Stimulated activated naive CD8-positive, alpha-beta T cell treated with anti-CD3 and anti-CD28 coated beads, Interleukin-15, Interleukin-2, amounts not matched to agents 100 ng/mL and 50 ng/mL, for 24 hours (primary cell): ENCODE measurements around the gene WRAP53.
A peak's percentile ranks its signal among the peaks of the same experiment; 100 is the strongest.

Source experiments
- H3K27ac Mint-ChIP-seq: one replicate; pipeline ENCODE4 v1.8.0; 2021; ENCODE audit warnings: mild to moderate bottlenecking, mixed read lengths
- H3K27me3 Mint-ChIP-seq: one replicate; pipeline ENCODE4 v1.8.0; 2021; ENCODE audit warnings: mixed read lengths
- H3K36me3 Mint-ChIP-seq: one replicate; pipeline ENCODE4 v1.8.0; 2021; ENCODE audit warnings: low read depth, mixed read lengths
- H3K4me1 Mint-ChIP-seq: one replicate; pipeline ENCODE4 v1.8.0; 2021; ENCODE audit warnings: low read depth, mixed read lengths
- H3K4me3 Mint-ChIP-seq: one replicate; pipeline ENCODE4 v1.8.0; 2021; ENCODE audit warnings: mild to moderate bottlenecking, mixed read lengths
- H3K9me3 Mint-ChIP-seq: one replicate; pipeline ENCODE4 v1.8.0; 2021; ENCODE audit warnings: mixed read lengths

The WRAP53 gene

GRCh38 chr17:7711051-7711755 lies 22.9 kb downstream of the WRAP53 start:
- H3K36me3 Mint-ChIP-seq, result no peaks in the 10 kb centered on the region
- no peaks in the 10 kb centered on the region for H3K9me3 Mint-ChIP-seq
- H3K27me3 Mint-ChIP-seq, result peaks cover 52% of the 10 kb centered on the region
- H3K4me1 Mint-ChIP-seq, result peaks cover 15% of the 10 kb centered on the region
- H3K4me3 Mint-ChIP-seq, result no peak overlapping the region
- H3K27ac Mint-ChIP-seq, result peak overlapping the region; percentile 21

GRCh38 chr17:7712111-7712771 lies 24.0 kb downstream of the WRAP53 start:
- Mint-ChIP-seq H3K36me3 (no peaks in the 10 kb centered on the region), H3K27me3 (peaks cover 52% of the 10 kb centered on the region), H3K4me3 (no peak overlapping the region), H3K27ac (no peak overlapping the region), H3K9me3 (no peaks in the 10 kb centered on the region), H3K4me1 (peaks cover 21% of the 10 kb centered on the region)

DNA sequence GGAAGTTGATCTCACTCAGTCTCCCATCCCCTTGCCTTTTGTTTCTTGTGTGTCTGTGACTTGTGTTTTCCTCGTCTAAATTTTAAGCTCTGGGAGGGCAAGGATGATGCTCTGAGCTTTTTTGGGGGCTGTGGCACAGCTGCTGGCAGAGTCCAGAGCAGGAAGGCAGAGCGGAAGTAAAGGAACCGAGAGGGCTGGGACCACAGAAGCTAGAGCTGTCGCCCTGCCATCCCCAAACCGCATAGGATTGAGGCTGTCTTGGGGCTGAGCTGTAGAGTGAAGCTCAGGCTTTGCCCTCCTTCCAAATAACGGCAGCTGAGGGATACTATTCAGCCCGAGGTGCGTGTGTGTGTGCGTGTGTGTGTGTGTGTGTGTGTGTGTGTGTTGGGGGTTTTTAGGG lies 25.5 kb downstream of the WRAP53 start:
- H3K9me3 Mint-ChIP-seq, result no peaks in the 10 kb centered on the region
- peaks cover 66% of the 10 kb centered on the region for H3K27me3 Mint-ChIP-seq

DNA sequence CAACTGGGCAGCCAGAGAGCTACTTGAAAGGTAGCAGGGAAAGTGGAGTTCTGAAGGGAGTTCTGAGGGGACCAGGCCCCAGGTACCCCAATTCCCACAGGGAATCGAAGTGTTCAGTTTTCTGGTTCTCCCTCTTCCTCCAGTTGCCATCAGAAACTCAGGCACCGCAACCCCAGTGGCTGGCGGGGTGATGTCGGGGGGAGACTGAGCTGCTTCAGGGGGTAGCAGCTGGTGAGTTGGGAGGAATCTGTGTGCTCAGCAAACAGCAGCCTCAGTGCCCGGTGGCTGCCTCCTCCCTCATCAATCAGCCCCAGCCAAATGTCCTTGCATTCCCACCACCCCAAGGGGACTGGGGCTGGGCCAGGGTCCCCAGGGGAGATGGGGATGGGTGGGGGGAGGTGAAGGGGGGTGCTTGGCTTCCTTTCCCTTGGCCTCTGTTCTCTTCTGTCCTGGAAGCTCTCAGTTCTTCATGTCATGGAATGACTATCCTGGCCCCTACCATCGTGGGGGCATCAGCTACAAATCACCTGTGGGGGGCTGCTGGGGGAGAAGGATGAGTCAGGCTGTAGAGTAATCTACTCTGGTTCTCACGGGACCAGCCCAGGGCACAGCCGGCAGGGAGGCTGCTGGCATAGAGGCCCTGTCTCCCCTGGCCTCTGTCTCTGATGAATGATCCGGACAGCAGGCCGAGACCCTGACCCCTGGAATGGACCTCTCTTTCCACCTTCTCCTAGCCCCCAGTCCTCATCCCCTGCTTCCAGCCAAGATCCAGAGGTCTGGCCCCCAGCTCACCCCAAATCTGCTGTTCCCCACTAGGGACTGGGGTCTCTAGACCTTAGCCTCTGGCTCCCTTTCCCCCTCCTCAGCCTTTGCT lies 26.7 kb downstream of the WRAP53 start:
- Mint-ChIP-seq H3K27ac (no peak overlapping the region), H3K27me3 (peaks cover 72% of the 10 kb centered on the region), H3K4me1 (peaks cover 30% of the 10 kb centered on the region), H3K4me3 (no peak overlapping the region), H3K36me3 (no peaks in the 10 kb centered on the region), H3K9me3 (no peaks in the 10 kb centered on the region)

More for the DNA sequence above, 25.5 kb downstream of the WRAP53 start:
- H3K36me3 Mint-ChIP-seq, result no peaks in the 10 kb centered on the region
- no peak overlapping the region for H3K27ac Mint-ChIP-seq
- no peak overlapping the region for H3K4me3 Mint-ChIP-seq
- H3K4me1 Mint-ChIP-seq, result peaks cover 31% of the 10 kb centered on the region

DNA sequence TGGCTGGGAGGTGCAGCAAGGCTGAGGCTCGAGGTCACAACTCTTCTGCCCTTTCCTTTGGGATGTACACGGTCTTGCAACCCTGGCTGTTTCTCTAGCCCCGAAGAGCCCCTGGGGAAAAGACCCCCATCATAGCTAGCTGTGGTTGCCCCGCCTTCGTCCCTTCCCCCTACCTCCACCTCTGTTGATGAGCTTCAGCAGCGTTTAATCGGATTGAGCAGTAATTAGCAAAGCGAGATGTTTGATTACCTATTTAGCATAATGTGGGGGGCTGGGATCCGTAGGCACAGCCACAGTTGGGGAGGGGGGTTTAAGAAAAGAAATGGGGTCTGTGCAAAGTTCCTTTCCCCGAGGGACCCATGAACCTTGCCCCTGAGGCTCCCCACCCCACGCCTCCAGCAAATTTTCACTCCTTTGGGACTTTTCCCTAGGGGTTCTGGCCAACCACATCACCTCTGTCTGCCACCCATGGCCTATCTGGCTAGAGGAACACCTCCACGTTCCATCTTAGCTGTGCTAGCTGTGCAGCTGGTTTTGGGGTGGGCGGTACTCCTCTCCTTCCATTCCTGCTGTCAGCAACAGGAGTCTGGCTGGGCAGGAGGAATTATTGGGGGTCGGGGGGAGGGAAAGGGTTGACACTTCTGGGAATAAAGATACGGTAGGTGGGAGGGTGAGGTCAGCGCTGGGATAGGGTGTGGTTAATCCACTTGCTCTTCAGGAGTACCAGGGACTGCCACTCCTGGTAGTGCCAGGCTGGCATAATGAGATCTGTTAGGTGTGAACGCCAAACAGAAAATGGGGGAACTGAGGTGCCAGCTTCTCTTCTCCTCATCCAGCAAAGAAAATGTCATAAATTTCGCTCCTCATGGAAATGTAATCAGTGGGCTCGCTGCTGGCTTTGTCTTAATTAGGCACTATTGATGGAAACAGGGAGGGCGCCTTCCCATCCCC lies 27.9 kb downstream of the WRAP53 start:
- Mint-ChIP-seq H3K27me3 (peaks cover 70% of the 10 kb centered on the region), H3K9me3 (no peaks in the 10 kb centered on the region), H3K4me1 (peaks cover 20% of the 10 kb centered on the region), H3K4me3 (peak overlapping the region; percentile 78), H3K27ac (no peak overlapping the region), H3K36me3 (no peaks in the 10 kb centered on the region)

GRCh38 chr17:7716901-7717755 lies 28.9 kb downstream of the WRAP53 start, which contains the start of gene DNAH2:
DNAH2 (plus strand) TSS chr17:7717744; CDS start chr17:7719735, 1,991 bp downstream.
- Mint-ChIP-seq H3K27ac (no peak within 1 kb of the TSS), H3K36me3 (no peaks in the 10 kb centered on the region), H3K4me3 (peak within 1 kb of the TSS; percentile 78), H3K27me3 (peaks cover 69% of the 10 kb centered on the region), H3K4me1 (peaks cover 17% of the 10 kb centered on the region), H3K9me3 (no peaks in the 10 kb centered on the region)

- Mint-ChIP-seq H3K27me3 (peaks cover 70% of the 10 kb centered on the region), H3K4me3 (peak overlapping the region; percentile 78)
These were observed 29.6 kb downstream of the WRAP53 start for GRCh38 chr17:7717756-7718350.

DNA sequence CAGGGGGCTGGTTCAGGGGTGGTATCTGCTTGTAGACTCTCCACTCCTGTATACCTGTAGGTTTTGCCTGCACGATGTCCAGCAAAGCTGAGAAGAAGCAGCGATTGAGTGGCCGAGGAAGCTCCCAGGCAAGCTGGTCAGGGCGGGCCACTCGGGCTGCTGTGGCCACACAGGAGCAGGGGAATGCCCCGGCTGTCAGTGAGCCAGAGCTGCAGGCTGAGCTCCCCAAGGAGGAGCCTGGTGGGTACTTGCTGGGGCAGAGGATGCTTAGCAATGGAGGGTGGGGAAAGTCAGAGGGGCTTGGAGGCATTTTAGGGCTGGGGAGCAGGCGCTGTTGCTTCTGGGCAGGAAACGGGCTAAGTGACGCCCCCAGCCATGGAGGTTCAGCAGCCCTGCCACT lies 31.4 kb downstream of the WRAP53 start:
- H3K27me3 Mint-ChIP-seq, result peaks cover 71% of the 10 kb centered on the region
- peaks cover 17% of the 10 kb centered on the region for H3K4me1 Mint-ChIP-seq
- no peaks in the 10 kb centered on the region for H3K36me3 Mint-ChIP-seq
- H3K27ac Mint-ChIP-seq, result no peak overlapping the region
- H3K9me3 Mint-ChIP-seq, result no peaks in the 10 kb centered on the region
- no peak overlapping the region for H3K4me3 Mint-ChIP-seq

More at GRCh38 chr17:7717756-7718350, 29.6 kb downstream of the WRAP53 start:
- no peak overlapping the region for H3K27ac Mint-ChIP-seq
- H3K4me1 Mint-ChIP-seq, result peaks cover 17% of the 10 kb centered on the region
- H3K9me3 Mint-ChIP-seq, result no peaks in the 10 kb centered on the region
- no peaks in the 10 kb centered on the region for H3K36me3 Mint-ChIP-seq

DNA sequence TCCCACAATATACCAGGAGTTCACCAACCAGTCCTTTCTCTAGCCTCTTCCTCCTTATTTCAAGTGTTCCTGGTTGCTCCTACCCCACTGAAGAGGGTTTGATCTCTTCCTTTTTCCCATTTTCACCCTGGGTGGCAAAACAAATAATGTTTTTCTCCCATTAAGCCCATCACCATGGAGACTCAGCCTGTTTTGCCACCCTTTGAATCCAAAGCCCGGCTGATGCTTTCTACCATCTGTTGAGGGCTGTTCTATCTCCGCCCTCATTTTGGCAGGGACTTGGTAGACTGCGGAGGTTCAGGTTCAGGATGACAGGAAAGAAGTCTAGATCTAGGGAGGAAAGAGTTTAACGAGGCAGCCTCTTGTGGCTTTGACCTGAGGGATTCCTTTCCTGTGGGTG lies 31.8 kb downstream of the WRAP53 start:
- Mint-ChIP-seq H3K36me3 (no peaks in the 10 kb centered on the region), H3K4me1 (peaks cover 17% of the 10 kb centered on the region), H3K9me3 (no peaks in the 10 kb centered on the region), H3K27me3 (peaks cover 69% of the 10 kb centered on the region), H3K4me3 (no peak overlapping the region), H3K27ac (no peak overlapping the region)

DNA sequence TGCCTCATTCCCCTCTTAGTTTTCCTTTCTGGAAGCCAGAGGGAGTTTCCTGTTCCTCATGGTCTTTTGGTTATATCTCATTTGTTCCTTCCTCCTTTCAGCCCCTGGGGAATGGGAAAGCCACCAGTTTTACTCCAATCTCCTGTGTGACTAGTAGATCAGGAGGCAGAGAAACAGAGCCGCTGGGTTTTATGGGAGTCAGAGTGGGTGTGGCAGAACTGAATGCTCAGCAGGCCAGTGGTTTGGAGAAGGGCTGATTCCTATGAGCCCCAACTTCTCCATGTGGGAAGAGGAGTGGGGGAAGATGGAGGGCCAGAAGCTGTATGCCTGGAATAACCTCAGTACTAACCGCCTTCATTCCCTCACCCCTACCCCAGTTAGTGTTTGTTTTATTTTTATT lies 33.3 kb downstream of the WRAP53 start:
- Mint-ChIP-seq H3K4me1 (peaks cover 13% of the 10 kb centered on the region), H3K4me3 (no peak overlapping the region), H3K36me3 (no peaks in the 10 kb centered on the region), H3K9me3 (no peaks in the 10 kb centered on the region), H3K27ac (no peak overlapping the region), H3K27me3 (peaks cover 56% of the 10 kb centered on the region)

DNA sequence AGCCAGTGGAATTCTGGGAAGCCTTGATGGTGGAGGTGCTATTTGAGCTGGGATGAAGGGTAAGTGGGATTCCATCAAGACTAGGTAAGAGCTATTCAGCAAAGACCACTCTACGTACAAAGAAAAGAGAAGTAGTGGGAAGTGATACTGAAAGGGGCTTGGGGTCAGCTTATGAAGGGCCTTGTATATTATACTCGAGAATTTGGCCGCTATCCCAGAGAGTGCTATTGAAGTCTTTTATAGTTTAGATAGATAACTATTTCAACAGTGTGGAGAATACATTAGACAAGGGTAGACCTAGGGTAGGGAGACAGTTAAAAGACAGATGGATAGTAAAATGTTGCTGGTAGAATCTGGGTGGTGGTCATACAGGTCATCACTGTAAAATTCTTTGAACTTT lies 39.6 kb downstream of the WRAP53 start:
- peaks cover 14% of the 10 kb centered on the region for H3K27me3 Mint-ChIP-seq
- H3K27ac Mint-ChIP-seq, result no peak overlapping the region
- no peaks in the 10 kb centered on the region for H3K36me3 Mint-ChIP-seq
- no peaks in the 10 kb centered on the region for H3K4me1 Mint-ChIP-seq
- H3K9me3 Mint-ChIP-seq, result no peaks in the 10 kb centered on the region
- H3K4me3 Mint-ChIP-seq, result no peak overlapping the region

GRCh38 chr17:7729816-7730215 lies 41.5 kb downstream of the WRAP53 start:
- Mint-ChIP-seq H3K4me3 (no peak overlapping the region), H3K4me1 (no peaks in the 10 kb centered on the region), H3K27me3 (peaks cover 8% of the 10 kb centered on the region), H3K36me3 (no peaks in the 10 kb centered on the region), H3K27ac (no peak overlapping the region), H3K9me3 (no peaks in the 10 kb centered on the region)

DNA sequence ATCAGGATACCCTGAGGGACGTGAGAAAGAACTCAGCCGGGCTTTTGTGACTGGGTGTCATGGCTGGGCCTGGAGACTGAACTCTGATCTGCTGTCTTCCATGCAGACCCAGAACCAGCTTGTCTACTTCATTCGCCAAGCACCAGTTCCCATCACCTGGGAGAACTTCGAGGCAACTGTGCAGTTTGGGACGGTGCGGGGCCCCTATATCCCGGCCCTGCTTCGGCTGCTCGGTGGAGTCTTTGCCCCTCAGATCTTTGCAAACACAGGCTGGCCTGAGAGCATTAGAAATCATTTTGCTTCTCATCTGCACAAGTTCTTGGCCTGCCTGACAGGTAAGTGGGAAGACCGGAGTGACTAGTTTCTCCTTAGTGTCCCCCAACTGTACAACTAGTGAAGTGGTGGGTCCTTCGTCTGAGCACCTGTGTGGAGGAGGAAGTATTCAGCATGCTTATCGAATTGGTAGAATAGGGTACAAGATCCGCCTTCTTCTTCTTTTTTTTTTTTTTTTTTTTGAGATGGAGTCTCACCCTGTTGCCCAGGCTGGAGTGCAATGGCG lies 44.8 kb downstream of the WRAP53 start:
- Mint-ChIP-seq H3K27ac (no peak overlapping the region), H3K9me3 (no peaks in the 10 kb centered on the region), H3K36me3 (no peaks in the 10 kb centered on the region), H3K4me3 (no peak overlapping the region), H3K4me1 (no peaks in the 10 kb centered on the region), H3K27me3 (peaks cover 7% of the 10 kb centered on the region)
